Measurements from ENCODE around the gene SIK1.

- TF ChIP-seq GABPA (IDR thresholded peaks at IDR 0.05; ENCODE audit: low read depth), result no peak
- TF ChIP-seq REST (IDR thresholded peaks at IDR 0.05; ENCODE audit: insufficient replicate concordance, low read depth), result no peak
- TF ChIP-seq POLR2AphosphoS5 (IDR thresholded peaks at IDR 0.05; ENCODE audit: low read depth), result no peak
- no peak for TF ChIP-seq CTCF (IDR thresholded peaks at IDR 0.05; ENCODE audit: insufficient read depth, low read length)
- TF ChIP-seq SPI1 (IDR thresholded peaks at IDR 0.05; ENCODE audit: borderline replicate concordance, low read depth), result no peak
Observed at GRCh38 chr21:43375837-43376477, 51.0 kb downstream of the SIK1 start.
